K562 (cell line): ENCODE measurements around the gene FAR1. TPM values are rescaled to one million over a fixed set of nuclear protein-coding genes. Genes with fewer than 3 reads are reported as not detected.

Source experiments
- ATAC-seq: fragments of 200-7000 bp; cut with Tn5 transposase; 3 replicates; pipeline ENCODE4 v1.9.1; 2020; ENCODE audit warnings: moderate library complexity
- BruUV-seq: library from RNA; stranded (reverse); fragments of 400-500 nt; replicated peaks from 2 replicates; lab custom pipeline; 2021; lab: Mats Ljungman, UMichigan
- CTCF ChIA-PET: fragments of 300-600 bp; formaldehyde crosslinking; extraction: SDS; loops from one replicate; lab custom pipeline; 2021; ENCODE audit warnings: low intra/inter-chr PET ratio; lab: Yijun Ruan, JAX
- POLR2A ChIA-PET: fragments of 300-600, 350-650 bp; sonication (Branson Sonifier 250); formaldehyde crosslinking; extraction: SDS; loops from one replicate; lab custom pipeline; 2021; ENCODE audit warnings: antibody characterized with exemption, inconsistent platforms; lab: Yijun Ruan, JAX
- DNase-seq, 4 experiments: peaks; one replicate each; pipeline versions ENCODE4 v3.0.0 to v3.0.0-alpha.2; 2011 to 2018; ENCODE audit warnings: low spot score in 3 of 4, mixed read lengths in 3 of 4; ENCODE audit errors: extremely low read depth in 1 of 4
- FAIRE-seq: peaks from 2 replicates; lab custom pipeline; 2011; peaks lifted over from hg19 to GRCh38; lab: Jason Lieb, UNC
- H2AFZ ChIP-seq: 2 replicates; pipeline ENCODE4 v1.6.0; 2011; ENCODE audit warnings: low read depth, low read length, control low read depth, inconsistent platforms
- H3K27ac ChIP-seq: fragments of 200-600 bp; 3 replicates; pipeline ENCODE4 v1.8.0; 2011; ENCODE audit warnings: low read depth, mild to moderate bottlenecking, control low read depth, inconsistent platforms, low read length, moderate library complexity, mixed read lengths; ENCODE audit errors: extremely low read depth
- H3K27me3 ChIP-seq, 2 experiments: fragments of 300-600 bp in 1 of 2; 2 replicates in 1 of 2; 3 replicates in 1 of 2; pipeline versions ENCODE4 v1.6.0 to v1.8.0; 2011; ENCODE audit warnings: inconsistent platforms in 2 of 2, low read length in 2 of 2, mild to moderate bottlenecking in 1 of 2, mixed read lengths in 1 of 2, moderate library complexity in 1 of 2; ENCODE audit not compliant: control insufficient read depth in 2 of 2, insufficient read depth in 2 of 2
- H3K36me3 ChIP-seq: fragments of 300-600 bp; 3 replicates; pipeline ENCODE4 v1.8.0; 2011; ENCODE audit warnings: mild to moderate bottlenecking, low read length, inconsistent platforms; ENCODE audit not compliant: control insufficient read depth, insufficient read depth
- H3K4me1 ChIP-seq, 2 experiments: fragments of 200-600 bp in 1 of 2; replicated peaks in 1 of 2; 2 replicates in 1 of 2; 3 replicates in 1 of 2; pipeline versions ENCODE4 v1.5.1 to v1.8.0; 2011; ENCODE audit warnings: inconsistent platforms in 2 of 2, low read length in 2 of 2, mild to moderate bottlenecking in 1 of 2, mixed read lengths in 1 of 2, moderate library complexity in 1 of 2; ENCODE audit not compliant: control insufficient read depth in 2 of 2, insufficient read depth in 2 of 2
- H3K4me2 ChIP-seq: 2 replicates; pipeline ENCODE4 v1.6.1; 2011; ENCODE audit warnings: low read length, control low read depth, inconsistent platforms, mixed read lengths; ENCODE audit not compliant: insufficient read depth
- H3K4me3 ChIP-seq: fragments of 200-600 bp; sonication (generic), shearing (Covaris generic); 2 replicates; pipeline ENCODE4 v1.5.1; 2016; ENCODE audit warnings: control low read depth, inconsistent platforms
- H3K79me2 ChIP-seq: fragments of 200-600 bp; 3 replicates; pipeline ENCODE4 v1.8.0; 2011; ENCODE audit warnings: low read length, inconsistent platforms; ENCODE audit not compliant: control insufficient read depth, insufficient read depth
- H3K9ac ChIP-seq, 2 experiments: 2 replicates each; pipeline versions ENCODE4 v1.6.0 to v1.6.1; 2011; ENCODE audit warnings: low read depth in 2 of 2, low read length in 2 of 2, control low read depth in 1 of 2, inconsistent platforms in 1 of 2, mild to moderate bottlenecking in 1 of 2, mixed read lengths in 1 of 2; ENCODE audit not compliant: insufficient read depth in 1 of 2
- H3K9me1 ChIP-seq: one replicate; pipeline ENCODE4 v1.6.0; 2011; ENCODE audit warnings: inconsistent platforms, mild to moderate bottlenecking, low read length, moderate library complexity; ENCODE audit not compliant: control insufficient read depth, insufficient read depth
- H3K9me3 ChIP-seq: replicated peaks from 2 replicates; pipeline ENCODE4 v1.5.1; 2011; ENCODE audit warnings: low read depth, low read length, inconsistent platforms; ENCODE audit not compliant: control insufficient read depth, insufficient read depth
- H4K20me1 ChIP-seq: replicated peaks from 2 replicates; pipeline ENCODE4 v1.6.1; 2011; ENCODE audit warnings: low read length, inconsistent platforms, mixed read lengths; ENCODE audit not compliant: control insufficient read depth, insufficient read depth
- ASH1L ChIP-seq: fragments of 450-650 bp; IDR thresholded peaks from 2 replicates; pipeline ENCODE4 v1.6.1; 2018; ENCODE audit warnings: borderline replicate concordance, mild to moderate bottlenecking, low read depth; ENCODE audit not compliant: partially characterized antibody
- MGA ChIP-seq: fragments of 450-650 bp; IDR thresholded peaks from 2 replicates; pipeline ENCODE4 v1.6.1; 2016; ENCODE audit warnings: mild to moderate bottlenecking, moderate library complexity
- MYC ChIP-seq, 2 experiments: fragments of 250-450 bp in 1 of 2; sonication (Bioruptor Pico) in 1 of 2; IDR thresholded peaks; 2 replicates each; pipeline versions ENCODE4 v1.5.1 to v1.6.1; 2012 to 2021; ENCODE audit warnings: low read depth in 2 of 2, borderline replicate concordance in 1 of 2, improper control_type of control experiment in 1 of 2, low read length in 1 of 2, mild to moderate bottlenecking in 1 of 2, moderate library complexity in 1 of 2
- RBFOX2 ChIP-seq: fragments of 200-400 bp; formaldehyde crosslinking; IDR thresholded peaks from 2 replicates; pipeline ENCODE4 v1.6.1; 2017; ENCODE audit warnings: low read depth, mild to moderate bottlenecking, low read length, moderate library complexity
- SIN3A ChIP-seq, 2 experiments: fragments of 150-350 bp in 1 of 2; IDR thresholded peaks; 2 replicates each; pipeline ENCODE4 v1.6.1; 2011 to 2016; ENCODE audit warnings: borderline replicate concordance in 2 of 2, low read depth in 2 of 2, low read length in 2 of 2, mild to moderate bottlenecking in 2 of 2, moderate library complexity in 2 of 2; ENCODE audit not compliant: control insufficient read depth in 1 of 2
- SMARCE1 ChIP-seq: fragments of 450-650 bp; IDR thresholded peaks from 2 replicates; pipeline ENCODE4 v1.7.1; 2016; ENCODE audit warnings: mild to moderate bottlenecking
- SP2 ChIP-seq: IDR thresholded peaks from 2 replicates; pipeline ENCODE4 v1.6.1; 2011; ENCODE audit warnings: mild to moderate bottlenecking, low read depth, low read length, moderate library complexity; ENCODE audit not compliant: poor library complexity, severe bottlenecking; ENCODE audit errors: extremely low read depth
- TCF7 ChIP-seq: sonication (generic); IDR thresholded peaks from 2 replicates; pipeline ENCODE4 v1.6.1; 2016; ENCODE audit warnings: antibody characterized with exemption, borderline replicate concordance
- WGBS: fragments of 100-300 bp; shearing (Covaris generic); methylation state at CpG from one replicate; pipeline ENCODE4 v1.1.6; 2016; ENCODE audit warnings: low coverage, mixed read lengths; ENCODE audit not compliant: insufficient coverage; ENCODE audit errors: missing lambda C conversion rate; 5-methylcytosine and 5-hydroxymethylcytosine counted together
- in situ Hi-C: fragments of 300-500 bp; cut with MboI; formaldehyde crosslinking; loops from 4 replicates; pipeline ENCODE4 v1.15.0; 2018; ENCODE audit warnings: inconsistent platforms, mixed read lengths
- intact Hi-C: fragments of 100-400 bp; cut with micrococcal nuclease; formaldehyde crosslinking; loops from 2 replicates; pipeline ENCODE4 v1.14.2; 2022
- polyA plus RNA-seq, 8 experiments: library from polyadenylated mRNA; depleted of rRNA in 4 of 8; stranded (reverse) in 5 of 8; unstranded in 3 of 8; fragments of >200 nt; fragmentation: Nextera tagmentation in 2 of 8; fragmentation: Illumina TruSeq in 1 of 8; extraction: Ambion mirVana in 2 of 8; extraction: Trizol in 1 of 8; gene quantifications; 2 replicates each; pipeline versions ENCODE4 v1.2.1 to v1.2.3, GENCODE V29; 2011 to 2014; ENCODE audit warnings: inconsistent platforms in 1 of 8, missing spikeins in 1 of 8
- total RNA-seq, 7 experiments: library from RNA; depleted of rRNA in 6 of 7; stranded (reverse); fragments of >200 nt in 6 of 7; fragmentation: Illumina TruSeq in 2 of 7; extraction: Trizol in 2 of 7; gene quantifications; 2 replicates each; pipeline versions ENCODE4 v1.2.1 to v1.2.3, GENCODE V29; 2011 to 2021; ENCODE audit warnings: low replicate concordance in 1 of 7

The FAR1 gene
- total and polyA plus RNA-seq, 9 of the 15 experiments (the other 6 are each of a cell fraction or from before 2014, with no cell fraction given), result 17.7 to 88.2 (median 52.6) TPM

GRCh38 chr11:13668957-13669521 is 571 bp downstream of the FAR1 start:
- Histone ChIP-seq H3K27me3 (no peaks in the 10 kb centered on the region), H3K4me1 (peaks cover 14 to 19% of the 10 kb centered on the region in 2 experiments), H3K4me3 (peak overlapping the region; percentile 89), H3K4me2 (peak overlapping the region; percentile 93), H3K9ac (peak overlapping the region; percentile 80 to 93), H3K27ac (peak overlapping the region; percentile 72), H3K79me2 (peaks cover 54% of the 10 kb centered on the region), H3K36me3 (peaks cover 20% of the 10 kb centered on the region; the same call in 2 of the 3 replicates), H3K9me1 (no peaks in the 10 kb centered on the region), H2AFZ (peak overlapping the region; percentile 42), H4K20me1 (peaks cover 6% of the 10 kb centered on the region; the same call in 1 of the 2 replicates), H3K9me3 (peaks cover 6% of the 10 kb centered on the region; the same call in 1 of the 2 replicates)
- WGBS, result 0% methylated on average over 17 of the region's 33 CpGs
- peak; percentile 55 for FAIRE-seq
- peak; percentile 43 for ATAC-seq
- peak; percentile 48 to 77 (median 70) for DNase-seq
- ChIA-PET POLR2A (interaction anchor here (0.8 to 1.3 kb wide), 3 partner anchors 9 to 192 kb away, joined by 3 to 7 read pairs (median 7); no protein-coding TSS in a partner anchor), CTCF (no interaction called here)
- intact Hi-C loops, result loop anchor here (2.0 to 10.0 kb wide), 2 partner anchors 30 to 204 kb away; partner anchors contain the start of gene BTBD10
- TSS peak; percentile 48 for BruUV-seq
- in situ Hi-C loops, result no loop called here
- TF ChIP-seq SIN3A (IDR thresholded peaks at IDR 0.05; ENCODE audit: borderline replicate concordance in 2 of 2, control insufficient read depth in 1 of 2, low read depth in 2 of 2, low read length in 2 of 2) (peak in 1 of 2 experiments; percentile 93; a peak in 2 of 4 replicates), TCF7 (no peak), MYC (IDR thresholded peaks at IDR 0.05; ENCODE audit: low read depth, low read length) (no peak), MYC (CRISPR knock-in tag; IDR thresholded peaks at IDR 0.05; ENCODE audit: borderline replicate concordance, low read depth) (peak; percentile 63; the same call in 1 of the 2 replicates), SP2 (no peak), RBFOX2 (0 out of 2 replicates have a peak, but pooled peaks have one; percentile 47), ASH1L (no peak), SMARCE1 (0 out of 2 replicates have a peak, but pooled peaks have one; percentile 16), MGA (peak; percentile 85)
